ENCODE results near the gene LSAMP.

LSAMP gene

GRCh38 chr3:115915061-115915460, 530.2 kb downstream of the LSAMP start:
- H2AK5ac ChIP-seq (ENCODE audit: low read length): no peak overlapping the region
- H3K79me2 ChIP-seq (ENCODE audit: control insufficient read depth, insufficient read depth, low read length, poor library complexity): no peaks in the 10 kb centered on the region
- no peak overlapping the region for H3K4me2 ChIP-seq (ENCODE audit: low read length)
- H3K9me3 ChIP-seq (ENCODE audit: insufficient read depth, low read depth, low read length): no peaks in the 10 kb centered on the region
- no peaks in the 10 kb centered on the region for H3K36me3 ChIP-seq (ENCODE audit: control insufficient read depth in 1 of 2, insufficient read depth in 2 of 2, low read length in 2 of 2)
- H2AFZ ChIP-seq (ENCODE audit: insufficient read depth, low read length, poor library complexity): no peak overlapping the region
- no peaks in the 10 kb centered on the region for H3K27me3 ChIP-seq (ENCODE audit: insufficient read depth, low read length)
- WGBS (ENCODE audit: extremely low coverage, insufficient coverage, insufficient read length): no CpG with 5 or more reads among the region's 1 CpG
- no peak overlapping the region for H3K27ac ChIP-seq (ENCODE audit: low read depth, low read length)
- no peak overlapping the region for H3K4me3 ChIP-seq (ENCODE audit: low read depth, low read length)
- H4K8ac ChIP-seq (ENCODE audit: low read depth, low read length): no peak overlapping the region
- H3K4me1 ChIP-seq (ENCODE audit: control insufficient read depth in 1 of 2, insufficient read depth in 2 of 2, low read length in 2 of 2): peaks cover 2 to 6% of the 10 kb centered on the region in 2 experiments
- no peak overlapping the region for H2BK12ac ChIP-seq (ENCODE audit: low read length)
- no peak overlapping the region for H3K4ac ChIP-seq (ENCODE audit: low read depth, low read length)
- H3K9ac ChIP-seq (ENCODE audit: low read length): no peak overlapping the region
- no peak overlapping the region for H3K18ac ChIP-seq (ENCODE audit: low read length)
- peak in 1 of 2 donors; percentile 71 for DNase-seq
- no peak overlapping the region for H3K14ac ChIP-seq (ENCODE audit: low read length)
- no peak overlapping the region for H4K12ac ChIP-seq (ENCODE audit: low read depth, low read length)
- no peaks in the 10 kb centered on the region for H3K79me1 ChIP-seq (ENCODE audit: low read length)
- no peak overlapping the region for H3K23ac ChIP-seq (ENCODE audit: low read length)
- no peak overlapping the region for H2BK5ac ChIP-seq (ENCODE audit: low read depth, low read length, poor library complexity)
- H4K91ac ChIP-seq (ENCODE audit: low read depth, low read length): no peak overlapping the region
- H2BK120ac ChIP-seq (ENCODE audit: insufficient read depth, low read length, poor library complexity): no peak overlapping the region

- no peak overlapping the region for H2AK5ac ChIP-seq (ENCODE audit: low read length)
- H3K27ac ChIP-seq (ENCODE audit: low read depth, low read length): no peak overlapping the region
- H4K12ac ChIP-seq (ENCODE audit: low read depth, low read length): no peak overlapping the region
- no peak overlapping the region for H3K14ac ChIP-seq (ENCODE audit: low read length)
- no peak overlapping the region for H3K4me3 ChIP-seq (ENCODE audit: low read depth, low read length)
- H4K91ac ChIP-seq (ENCODE audit: low read depth, low read length): no peak overlapping the region
- H2BK120ac ChIP-seq (ENCODE audit: insufficient read depth, low read length, poor library complexity): no peak overlapping the region
- no peak overlapping the region for H2BK12ac ChIP-seq (ENCODE audit: low read length)
- no peaks in the 10 kb centered on the region for H3K36me3 ChIP-seq (ENCODE audit: control insufficient read depth in 1 of 2, insufficient read depth in 2 of 2, low read length in 2 of 2)
- H3K27me3 ChIP-seq (ENCODE audit: insufficient read depth, low read length): no peaks in the 10 kb centered on the region
- no peaks in the 10 kb centered on the region for H3K79me2 ChIP-seq (ENCODE audit: control insufficient read depth, insufficient read depth, low read length, poor library complexity)
- H3K4me2 ChIP-seq (ENCODE audit: low read length): no peak overlapping the region
- H3K9ac ChIP-seq (ENCODE audit: low read length): no peak overlapping the region
- H3K4me1 ChIP-seq (ENCODE audit: control insufficient read depth in 1 of 2, insufficient read depth in 2 of 2, low read length in 2 of 2): peaks cover 2 to 6% of the 10 kb centered on the region in 2 experiments
- H3K4ac ChIP-seq (ENCODE audit: low read depth, low read length): no peak overlapping the region
- no peak overlapping the region for H4K8ac ChIP-seq (ENCODE audit: low read depth, low read length)
- no peak overlapping the region for H3K23ac ChIP-seq (ENCODE audit: low read length)
- no peak overlapping the region for H2BK5ac ChIP-seq (ENCODE audit: low read depth, low read length, poor library complexity)
- no peaks in the 10 kb centered on the region for H3K9me3 ChIP-seq (ENCODE audit: insufficient read depth, low read depth, low read length)
- peak in 1 of 2 donors; percentile 34 for DNase-seq
- no CpG with 5 or more reads among the region's 4 CpGs for WGBS (ENCODE audit: extremely low coverage, insufficient coverage, insufficient read length)
- no peak overlapping the region for H3K18ac ChIP-seq (ENCODE audit: low read length)
- H2AFZ ChIP-seq (ENCODE audit: insufficient read depth, low read length, poor library complexity): no peak overlapping the region
- no peaks in the 10 kb centered on the region for H3K79me1 ChIP-seq (ENCODE audit: low read length)
Measured at GRCh38 chr3:115913069-115913686, 532.1 kb downstream of the LSAMP start.

GRCh38 chr3:115912372-115912771, 532.9 kb downstream of the LSAMP start:
- Histone ChIP-seq H4K12ac (ENCODE audit: low read depth, low read length) (no peak overlapping the region), H3K4me1 (ENCODE audit: control insufficient read depth in 1 of 2, insufficient read depth in 2 of 2, low read length in 2 of 2) (peaks cover 2 to 6% of the 10 kb centered on the region in 2 experiments), H3K9ac (ENCODE audit: low read length) (no peak overlapping the region), H2BK5ac (ENCODE audit: low read depth, low read length, poor library complexity) (no peak overlapping the region), H3K9me3 (ENCODE audit: insufficient read depth, low read depth, low read length) (no peaks in the 10 kb centered on the region), H3K14ac (ENCODE audit: low read length) (no peak overlapping the region), H4K8ac (ENCODE audit: low read depth, low read length) (no peak overlapping the region), H2BK12ac (ENCODE audit: low read length) (no peak overlapping the region), H2AK5ac (ENCODE audit: low read length) (no peak overlapping the region), H3K79me1 (ENCODE audit: low read length) (no peaks in the 10 kb centered on the region), H3K4me3 (ENCODE audit: low read depth, low read length) (no peak overlapping the region), H3K4me2 (ENCODE audit: low read length) (no peak overlapping the region), H2BK120ac (ENCODE audit: insufficient read depth, low read length, poor library complexity) (no peak overlapping the region), H3K27me3 (ENCODE audit: insufficient read depth, low read length) (no peaks in the 10 kb centered on the region), H3K4ac (ENCODE audit: low read depth, low read length) (no peak overlapping the region), H3K79me2 (ENCODE audit: control insufficient read depth, insufficient read depth, low read length, poor library complexity) (no peaks in the 10 kb centered on the region), H4K91ac (ENCODE audit: low read depth, low read length) (no peak overlapping the region), H3K23ac (ENCODE audit: low read length) (no peak overlapping the region), H3K27ac (ENCODE audit: low read depth, low read length) (no peak overlapping the region), H2AFZ (ENCODE audit: insufficient read depth, low read length, poor library complexity) (no peak overlapping the region), H3K36me3 (ENCODE audit: control insufficient read depth in 1 of 2, insufficient read depth in 2 of 2, low read length in 2 of 2) (no peaks in the 10 kb centered on the region), H3K18ac (ENCODE audit: low read length) (no peak overlapping the region)
- WGBS (ENCODE audit: extremely low coverage, insufficient coverage, insufficient read length): no CpG with 5 or more reads among the region's 2 CpGs
- DNase-seq: no peak

- Histone ChIP-seq H3K79me1 (ENCODE audit: low read length) (no peaks in the 10 kb centered on the region), H3K4me1 (ENCODE audit: control insufficient read depth in 1 of 2, insufficient read depth in 2 of 2, low read length in 2 of 2) (no peaks in the 10 kb centered on the region), H2AK5ac (ENCODE audit: low read length) (no peak overlapping the region), H2AFZ (ENCODE audit: insufficient read depth, low read length, poor library complexity) (no peak overlapping the region), H3K4ac (ENCODE audit: low read depth, low read length) (no peak overlapping the region), H2BK120ac (ENCODE audit: insufficient read depth, low read length, poor library complexity) (no peak overlapping the region), H3K18ac (ENCODE audit: low read length) (no peak overlapping the region), H3K27ac (ENCODE audit: low read depth, low read length) (no peak overlapping the region), H3K79me2 (ENCODE audit: control insufficient read depth, insufficient read depth, low read length, poor library complexity) (no peaks in the 10 kb centered on the region), H2BK12ac (ENCODE audit: low read length) (no peak overlapping the region), H3K4me2 (ENCODE audit: low read length) (no peak overlapping the region), H2BK5ac (ENCODE audit: low read depth, low read length, poor library complexity) (no peak overlapping the region), H3K36me3 (ENCODE audit: control insufficient read depth in 1 of 2, insufficient read depth in 2 of 2, low read length in 2 of 2) (no peaks in the 10 kb centered on the region), H3K9ac (ENCODE audit: low read length) (no peak overlapping the region), H4K8ac (ENCODE audit: low read depth, low read length) (no peak overlapping the region), H4K91ac (ENCODE audit: low read depth, low read length) (no peak overlapping the region), H3K27me3 (ENCODE audit: insufficient read depth, low read length) (no peaks in the 10 kb centered on the region), H3K9me3 (ENCODE audit: insufficient read depth, low read depth, low read length) (no peaks in the 10 kb centered on the region), H3K23ac (ENCODE audit: low read length) (no peak overlapping the region), H3K4me3 (ENCODE audit: low read depth, low read length) (no peak overlapping the region), H4K12ac (ENCODE audit: low read depth, low read length) (no peak overlapping the region), H3K14ac (ENCODE audit: low read length) (no peak overlapping the region)
- no CpG with 5 or more reads among the region's 2 CpGs for WGBS (ENCODE audit: extremely low coverage, insufficient coverage, insufficient read length)
- no peak for DNase-seq
Measured at GRCh38 chr3:115905871-115906270, 539.4 kb downstream of the LSAMP start.

Data from trophoblast cell (in vitro differentiated cells and primary cell).